Neural cell (in vitro differentiated cells): ENCODE data around the gene GET4. TPM values are rescaled to one million over a fixed set of nuclear protein-coding genes. Genes with fewer than 3 reads are reported as not detected.

Experiments
- H2AFZ ChIP-seq: fragments of 200-600, 300-800 bp; sonication (generic), shearing (Covaris generic); 2 replicates; pipeline ENCODE4 v1.6.0; 2014; ENCODE audit warnings: low read depth, mild to moderate bottlenecking, antibody characterized with exemption, low read length, moderate library complexity
- H3F3A ChIP-seq: fragments of 200-600 bp; shearing (Covaris generic); 2 replicates; pipeline ENCODE4 v1.6.1; 2016; ENCODE audit warnings: mild to moderate bottlenecking, moderate library complexity, mixed read lengths, antibody characterized with exemption, low read length; ENCODE audit not compliant: insufficient read depth, poor library complexity, severe bottlenecking
- H3K27ac ChIP-seq: fragments of 200-600, 300-800 bp; sonication (generic), shearing (Covaris generic); 2 replicates; pipeline ENCODE4 v1.5.1; 2014; ENCODE audit warnings: mild to moderate bottlenecking, low read length, moderate library complexity
- H3K27me3 ChIP-seq: fragments of 300-800, 200-600 bp; sonication (generic), shearing (Covaris generic); 2 replicates; pipeline ENCODE4 v1.6.0; 2014; ENCODE audit warnings: mild to moderate bottlenecking, low read depth, low read length, moderate library complexity; ENCODE audit not compliant: insufficient read depth
- H3K36me3 ChIP-seq: fragments of 300-800, 200-600 bp; sonication (generic), shearing (Covaris generic); 2 replicates; pipeline ENCODE4 v1.5.1; 2014; ENCODE audit warnings: mild to moderate bottlenecking, antibody characterized with exemption, low read length, moderate library complexity; ENCODE audit not compliant: insufficient read depth
- H3K4me2 ChIP-seq: fragments of 300-800, 200-600 bp; sonication (generic), shearing (Covaris generic); 2 replicates; pipeline ENCODE4 v1.6.0; 2014; ENCODE audit warnings: mild to moderate bottlenecking, low read length
- H3K4me3 ChIP-seq: fragments of 300-800, 200-600 bp; sonication (generic), shearing (Covaris generic); 2 replicates; pipeline ENCODE4 v1.5.1; 2014; ENCODE audit warnings: mild to moderate bottlenecking, low read length, moderate library complexity
- H3K79me2 ChIP-seq: fragments of 200-600 bp; shearing (Covaris generic); replicated peaks from 2 replicates; pipeline ENCODE4 v1.6.0; 2014; ENCODE audit warnings: mild to moderate bottlenecking, low read length, moderate library complexity; ENCODE audit not compliant: insufficient read depth
- H3K9ac ChIP-seq: fragments of 300-800, 200-600 bp; sonication (generic), shearing (Covaris generic); 2 replicates; pipeline ENCODE4 v1.6.1; 2016; ENCODE audit warnings: mild to moderate bottlenecking, low read length, mixed read lengths
- H3K9me2 ChIP-seq: fragments of 200-600 bp; shearing (Covaris generic); 2 replicates; pipeline ENCODE4 v1.6.1; 2016; ENCODE audit warnings: mild to moderate bottlenecking, low read length, mixed read lengths; ENCODE audit not compliant: insufficient read depth
- H3K9me3 ChIP-seq: fragments of 200-600, 300-800 bp; sonication (generic), shearing (Covaris generic); 2 replicates; pipeline ENCODE4 v1.6.1; 2016; ENCODE audit warnings: mild to moderate bottlenecking, mixed run types, low read length, moderate library complexity, mixed read lengths
- H4K20me1 ChIP-seq: fragments of 200-600 bp; shearing (Covaris generic); 2 replicates; pipeline ENCODE4 v1.6.1; 2016; ENCODE audit warnings: mild to moderate bottlenecking, mixed run types; ENCODE audit not compliant: insufficient read depth
- EP300 ChIP-seq: fragments of 450-650 bp; conservative IDR thresholded peaks from 2 replicates; pipeline ENCODE4 v1.6.1; 2014; ENCODE audit warnings: antibody characterized with exemption, mild to moderate bottlenecking, moderate library complexity; ENCODE audit not compliant: poor library complexity, severe bottlenecking
- EZH2 ChIP-seq: fragments of 200-600, 300-800 bp; shearing (Covaris generic), sonication (generic); IDR thresholded peaks from 2 replicates; pipeline ENCODE4 v1.6.1; 2014; ENCODE audit warnings: antibody characterized with exemption, low read length, borderline replicate concordance, mild to moderate bottlenecking; ENCODE audit not compliant: insufficient read depth, poor library complexity, severe bottlenecking
- MXI1 ChIP-seq: fragments of 450-650 bp; conservative IDR thresholded peaks from 2 replicates; pipeline ENCODE4 v1.6.1; 2014; ENCODE audit warnings: antibody characterized with exemption, mild to moderate bottlenecking; ENCODE audit not compliant: poor library complexity, severe bottlenecking
- POLR2AphosphoS5 ChIP-seq: IDR thresholded peaks from 2 replicates; pipeline ENCODE4 v1.6.1; 2012
- RAD21 ChIP-seq: fragments of 450-650 bp; conservative IDR thresholded peaks from 2 replicates; pipeline ENCODE4 v1.6.1; 2014; ENCODE audit warnings: antibody characterized with exemption, mild to moderate bottlenecking, moderate library complexity
- SMC3 ChIP-seq: fragments of 450-650 bp; conservative IDR thresholded peaks from 2 replicates; pipeline ENCODE4 v1.6.1; 2014; ENCODE audit warnings: antibody characterized with exemption, mild to moderate bottlenecking, moderate library complexity; ENCODE audit not compliant: poor library complexity
- TAF1 ChIP-seq: IDR thresholded peaks from 2 replicates; pipeline ENCODE4 v1.6.1; 2012; ENCODE audit warnings: low read depth
- polyA plus RNA-seq: library from polyadenylated mRNA; depleted of rRNA; stranded (reverse); fragments of >200 nt; gene quantifications from 2 replicates; pipeline ENCODE4 v1.2.3, GENCODE V29; 2014
- TF ChIP-seq, protein P1 (sequence below): IDR thresholded peaks from 2 replicates; pipeline ENCODE4 v1.6.1; 2012; ENCODE audit warnings: borderline replicate concordance
- TF ChIP-seq, protein P2 (sequence below): fragments of 450-650 bp; IDR thresholded peaks from 2 replicates; pipeline ENCODE4 v1.5.1; 2014; ENCODE audit warnings: antibody characterized with exemption, mild to moderate bottlenecking, moderate library complexity; ENCODE audit not compliant: poor library complexity, severe bottlenecking

The GET4 gene
- polyA plus RNA-seq, 1 donor from 2014 or later: 63.8 TPM

DNA sequence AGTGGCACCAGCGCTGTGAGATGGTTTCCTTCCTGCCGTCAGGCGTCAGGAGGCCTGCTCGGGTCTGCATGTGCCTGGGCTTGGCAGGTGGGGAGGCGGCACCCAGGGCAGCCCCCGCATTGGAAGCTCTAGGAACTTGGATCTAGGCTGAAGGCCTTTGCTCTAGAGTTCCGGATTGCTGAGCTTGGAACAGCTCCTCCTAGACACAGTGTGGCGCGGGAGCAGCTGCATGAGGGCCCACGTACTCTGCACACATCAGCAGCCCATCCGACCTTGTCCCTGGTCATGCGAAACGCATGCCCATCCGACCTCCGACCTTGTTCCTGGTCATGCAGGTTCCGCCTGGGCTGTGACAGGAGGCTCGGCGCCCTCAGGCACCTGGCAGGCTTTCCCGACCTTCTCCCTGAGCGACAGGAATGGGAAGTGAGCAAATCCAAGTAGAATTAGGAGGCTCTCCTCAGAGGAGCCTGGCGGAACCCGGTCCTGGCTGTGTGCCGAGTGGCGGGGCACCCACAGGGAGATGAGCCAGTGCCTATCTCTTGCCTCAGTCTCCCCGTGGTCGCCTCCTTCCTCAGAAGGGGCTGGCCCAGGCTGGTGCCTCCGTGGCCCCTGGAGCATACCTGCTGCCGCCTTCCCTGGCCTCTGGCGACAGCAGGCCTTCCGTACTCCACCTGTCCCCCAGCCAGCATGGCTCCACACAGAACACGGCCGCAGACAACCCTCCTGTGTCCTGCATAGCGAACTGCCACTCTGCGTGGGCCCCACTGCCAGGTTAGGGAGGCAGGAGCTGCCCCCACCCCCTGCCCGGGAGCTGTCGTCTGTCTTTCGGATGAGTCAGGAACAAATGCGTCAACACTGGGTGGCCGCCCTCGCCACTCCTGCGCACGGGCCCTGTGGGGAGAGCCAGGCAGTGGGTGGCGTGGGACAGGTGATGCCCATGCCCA is 12.0 kb downstream of the GET4 start:
- H4K20me1 ChIP-seq: no peaks in the 10 kb centered on the region
- H3K27me3 ChIP-seq: no peaks in the 10 kb centered on the region
- no peaks in the 10 kb centered on the region for H3K36me3 ChIP-seq
- H3K4me3 ChIP-seq: no peak overlapping the region
- no peak overlapping the region for H3K4me2 ChIP-seq
- H2AFZ ChIP-seq: no peak overlapping the region
- no peak overlapping the region for H3K27ac ChIP-seq
- no peaks in the 10 kb centered on the region for H3K9me3 ChIP-seq
- H3K9me2 ChIP-seq: no peaks in the 10 kb centered on the region
- TF ChIP-seq SMC3: no peak
- TF ChIP-seq, protein P1, sequence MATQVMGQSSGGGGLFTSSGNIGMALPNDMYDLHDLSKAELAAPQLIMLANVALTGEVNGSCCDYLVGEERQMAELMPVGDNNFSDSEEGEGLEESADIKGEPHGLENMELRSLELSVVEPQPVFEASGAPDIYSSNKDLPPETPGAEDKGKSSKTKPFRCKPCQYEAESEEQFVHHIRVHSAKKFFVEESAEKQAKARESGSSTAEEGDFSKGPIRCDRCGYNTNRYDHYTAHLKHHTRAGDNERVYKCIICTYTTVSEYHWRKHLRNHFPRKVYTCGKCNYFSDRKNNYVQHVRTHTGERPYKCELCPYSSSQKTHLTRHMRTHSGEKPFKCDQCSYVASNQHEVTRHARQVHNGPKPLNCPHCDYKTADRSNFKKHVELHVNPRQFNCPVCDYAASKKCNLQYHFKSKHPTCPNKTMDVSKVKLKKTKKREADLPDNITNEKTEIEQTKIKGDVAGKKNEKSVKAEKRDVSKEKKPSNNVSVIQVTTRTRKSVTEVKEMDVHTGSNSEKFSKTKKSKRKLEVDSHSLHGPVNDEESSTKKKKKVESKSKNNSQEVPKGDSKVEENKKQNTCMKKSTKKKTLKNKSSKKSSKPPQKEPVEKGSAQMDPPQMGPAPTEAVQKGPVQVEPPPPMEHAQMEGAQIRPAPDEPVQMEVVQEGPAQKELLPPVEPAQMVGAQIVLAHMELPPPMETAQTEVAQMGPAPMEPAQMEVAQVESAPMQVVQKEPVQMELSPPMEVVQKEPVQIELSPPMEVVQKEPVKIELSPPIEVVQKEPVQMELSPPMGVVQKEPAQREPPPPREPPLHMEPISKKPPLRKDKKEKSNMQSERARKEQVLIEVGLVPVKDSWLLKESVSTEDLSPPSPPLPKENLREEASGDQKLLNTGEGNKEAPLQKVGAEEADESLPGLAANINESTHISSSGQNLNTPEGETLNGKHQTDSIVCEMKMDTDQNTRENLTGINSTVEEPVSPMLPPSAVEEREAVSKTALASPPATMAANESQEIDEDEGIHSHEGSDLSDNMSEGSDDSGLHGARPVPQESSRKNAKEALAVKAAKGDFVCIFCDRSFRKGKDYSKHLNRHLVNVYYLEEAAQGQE: no peak
- TF ChIP-seq, protein P2, sequence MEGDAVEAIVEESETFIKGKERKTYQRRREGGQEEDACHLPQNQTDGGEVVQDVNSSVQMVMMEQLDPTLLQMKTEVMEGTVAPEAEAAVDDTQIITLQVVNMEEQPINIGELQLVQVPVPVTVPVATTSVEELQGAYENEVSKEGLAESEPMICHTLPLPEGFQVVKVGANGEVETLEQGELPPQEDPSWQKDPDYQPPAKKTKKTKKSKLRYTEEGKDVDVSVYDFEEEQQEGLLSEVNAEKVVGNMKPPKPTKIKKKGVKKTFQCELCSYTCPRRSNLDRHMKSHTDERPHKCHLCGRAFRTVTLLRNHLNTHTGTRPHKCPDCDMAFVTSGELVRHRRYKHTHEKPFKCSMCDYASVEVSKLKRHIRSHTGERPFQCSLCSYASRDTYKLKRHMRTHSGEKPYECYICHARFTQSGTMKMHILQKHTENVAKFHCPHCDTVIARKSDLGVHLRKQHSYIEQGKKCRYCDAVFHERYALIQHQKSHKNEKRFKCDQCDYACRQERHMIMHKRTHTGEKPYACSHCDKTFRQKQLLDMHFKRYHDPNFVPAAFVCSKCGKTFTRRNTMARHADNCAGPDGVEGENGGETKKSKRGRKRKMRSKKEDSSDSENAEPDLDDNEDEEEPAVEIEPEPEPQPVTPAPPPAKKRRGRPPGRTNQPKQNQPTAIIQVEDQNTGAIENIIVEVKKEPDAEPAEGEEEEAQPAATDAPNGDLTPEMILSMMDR: no peak
- no peak for TF ChIP-seq TAF1
- TF ChIP-seq MXI1: no peak
- TF ChIP-seq EP300: no peak
- TF ChIP-seq EZH2: no peak
- no peak for TF ChIP-seq POLR2AphosphoS5
- no peak for TF ChIP-seq RAD21
- H3K9ac ChIP-seq: no peak overlapping the region
- H3F3A ChIP-seq: no peaks in the 10 kb centered on the region
- peaks cover 7% of the 10 kb centered on the region for H3K79me2 ChIP-seq

DNA sequence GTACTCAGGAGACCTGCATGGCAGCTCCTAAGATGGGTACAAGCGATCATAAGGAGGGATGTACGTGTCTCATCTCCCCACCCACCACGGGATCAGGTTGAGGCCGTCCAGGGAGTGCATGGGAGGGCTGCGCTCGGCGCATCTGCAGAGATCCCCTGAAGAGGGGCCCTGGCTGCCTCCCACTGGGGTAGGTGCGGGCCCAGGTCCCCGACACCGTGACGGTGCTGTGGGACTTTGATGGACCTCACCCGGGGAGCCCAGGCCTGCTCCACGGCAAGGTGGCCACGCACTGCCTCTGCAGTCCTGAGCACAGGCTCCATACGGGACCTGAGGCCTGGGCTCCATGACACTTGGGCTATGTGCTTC is 12.7 kb downstream of the GET4 start:
- H3K9ac ChIP-seq: no peak overlapping the region
- TF ChIP-seq SMC3 (no peak), TAF1 (no peak), EZH2 (no peak), EP300 (no peak), POLR2AphosphoS5 (no peak), MXI1 (no peak), RAD21 (no peak)
- TF ChIP-seq, protein P2: no peak
- TF ChIP-seq, protein P1: no peak
- H3K4me2 ChIP-seq: no peak overlapping the region
- H3K9me3 ChIP-seq: no peaks in the 10 kb centered on the region
- no peaks in the 10 kb centered on the region for H4K20me1 ChIP-seq
- no peak overlapping the region for H2AFZ ChIP-seq
- H3F3A ChIP-seq: no peaks in the 10 kb centered on the region
- H3K27ac ChIP-seq: no peak overlapping the region
- no peaks in the 10 kb centered on the region for H3K36me3 ChIP-seq
- H3K27me3 ChIP-seq: no peaks in the 10 kb centered on the region
- no peaks in the 10 kb centered on the region for H3K9me2 ChIP-seq
- no peak overlapping the region for H3K4me3 ChIP-seq
- H3K79me2 ChIP-seq: peaks cover 7% of the 10 kb centered on the region
